H1 (cell line): Measurements from ENCODE around the gene CUTC. TPM values are rescaled to one million over a fixed set of nuclear protein-coding genes. Genes with fewer than 3 reads are reported as not detected.

ENCODE experiments used
- POLR2A ChIP-seq, 2 experiments: IDR thresholded peaks; 1 replicate in 1 of 2; 2 replicates in 1 of 2; pipeline ENCODE4 v1.6.1; 2011; ENCODE audit warnings: low read depth in 2 of 2, low read length in 2 of 2, mild to moderate bottlenecking in 2 of 2; ENCODE audit errors: control extremely low read depth in 1 of 2
- RNF2 ChIP-seq: fragments of 200-900, 300-1000 bp; sonication (generic); IDR thresholded peaks from 2 replicates; pipeline ENCODE4 v1.7.1; 2016; ENCODE audit warnings: borderline replicate concordance, low read depth, mild to moderate bottlenecking, antibody characterized with exemption, low read length; ENCODE audit not compliant: poor library complexity, severe bottlenecking; ENCODE audit errors: missing control alignments
- ZNF274 ChIP-seq: IDR thresholded peaks from 2 replicates; pipeline ENCODE4 v1.7.0; 2012; ENCODE audit warnings: low read length, borderline replicate concordance; ENCODE audit errors: extremely low read depth
- polyA plus RNA-seq, 7 experiments: library from polyadenylated mRNA; depleted of rRNA in 3 of 7; stranded (reverse) in 5 of 7; unstranded in 2 of 7; fragments of >200 nt in 5 of 7; fragments of 200-250 nt in 2 of 7; gene quantifications; 1 replicate in 5 of 7; 2 replicates in 1 of 7; 4 replicates in 1 of 7; pipeline versions ENCODE4 v1.2.1 to v1.2.3, GENCODE V29; 2011 to 2013; ENCODE audit warnings: missing spikeins in 2 of 7, mixed read lengths in 2 of 7
- total RNA-seq: library from RNA; stranded (reverse); fragmentation: NEBNext Ultra II Directional; extraction: Animal tissue kit (Norgen Biotek cat#: 25700); gene quantifications from 2 replicates; pipeline ENCODE4 v1.2.1, GENCODE V29; 2021

Gene CUTC
- total and polyA plus RNA-seq, 2 of the 8 experiments (the other 6 are each of a cell fraction or from before 2014, with no cell fraction given), result 25.3 to 25.6 TPM

DNA sequence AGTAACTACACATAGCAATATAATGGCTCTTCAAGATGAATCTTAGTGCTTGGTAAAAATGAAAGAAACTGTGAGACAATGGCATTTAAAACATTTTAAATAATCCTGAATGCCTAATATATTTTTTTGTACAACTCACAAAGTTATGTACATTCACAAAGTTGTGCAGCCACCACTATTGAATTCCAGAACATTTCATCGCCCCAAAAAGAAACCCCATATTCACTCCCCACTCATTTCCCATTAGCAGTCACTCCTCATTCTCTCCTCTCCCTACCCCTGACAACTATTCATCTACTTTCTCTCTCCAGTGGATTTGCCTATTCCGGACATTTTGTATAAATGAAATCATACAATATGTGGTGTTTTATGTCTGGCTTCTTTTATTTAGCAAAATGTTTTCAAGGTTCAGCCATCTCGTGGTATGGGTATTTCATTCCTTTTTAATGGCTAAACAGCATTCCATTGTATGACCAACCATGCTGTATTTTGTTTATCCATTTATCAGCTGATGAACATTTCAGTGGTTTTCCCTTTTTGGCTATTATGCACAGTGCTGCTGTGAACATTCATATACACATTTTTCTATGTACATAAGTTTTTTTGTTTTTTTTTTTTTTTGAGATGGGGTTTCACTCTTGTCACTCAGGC lies 38.0 kb upstream of the CUTC start (continued):
- no peak for TF ChIP-seq POLR2A (IDR thresholded peaks at IDR 0.05; ENCODE audit: control extremely low read depth in 1 of 2, low read depth in 2 of 2, low read length in 2 of 2)
- no peak for TF ChIP-seq RNF2
- no peak for TF ChIP-seq ZNF274
